Osteoblast (primary cell): ENCODE measurements around the gene ADAM19. TPM values are rescaled to one million over a fixed set of nuclear protein-coding genes. Genes with fewer than 3 reads are reported as not detected.
A peak's percentile ranks its signal among the peaks of the same experiment; 100 is the strongest.
"Not testable (repeated sequence)": the region's sequence is repeated elsewhere in the genome, so short reads cannot be mapped to it uniquely, and the experiment has no call there.

Experiments
- DNase-seq: peaks from one replicate; pipeline ENCODE4 v3.0.0; 2011; ENCODE audit warnings: low spot score, mixed read lengths; ENCODE audit not compliant: insufficient read length; ENCODE audit errors: missing footprints
- H2AFZ ChIP-seq: 2 replicates; pipeline ENCODE4 v1.6.0; 2011; ENCODE audit warnings: mild to moderate bottlenecking, low read length
- H3K27ac ChIP-seq: 2 replicates; pipeline ENCODE4 v1.5.1; 2011; ENCODE audit warnings: mild to moderate bottlenecking, low read depth, low read length, moderate library complexity
- H3K27me3 ChIP-seq: 2 replicates; pipeline ENCODE4 v1.6.0; 2012; ENCODE audit warnings: mild to moderate bottlenecking, control low read depth, inconsistent platforms, low read length, moderate library complexity; ENCODE audit not compliant: insufficient read depth
- H3K36me3 ChIP-seq: 2 replicates; pipeline ENCODE4 v1.5.1; 2011; ENCODE audit warnings: mild to moderate bottlenecking, low read length, control low read depth, moderate library complexity; ENCODE audit not compliant: insufficient read depth
- H3K4me1 ChIP-seq: 2 replicates; pipeline ENCODE4 v1.5.1; 2011; ENCODE audit warnings: mild to moderate bottlenecking, low read length, control low read depth, moderate library complexity; ENCODE audit not compliant: insufficient read depth
- H3K4me2 ChIP-seq: 2 replicates; pipeline ENCODE4 v1.6.0; 2011; ENCODE audit warnings: mild to moderate bottlenecking, low read length; ENCODE audit not compliant: insufficient read depth
- H3K4me3 ChIP-seq: fragments of 200-600 bp; sonication (generic); 3 replicates; pipeline ENCODE4 v1.5.1; 2012; ENCODE audit warnings: mild to moderate bottlenecking, low read length, inconsistent platforms; ENCODE audit not compliant: insufficient read depth
- H3K79me2 ChIP-seq: 2 replicates; pipeline ENCODE4 v1.6.0; 2012; ENCODE audit warnings: mild to moderate bottlenecking, low read length, control low read depth, inconsistent platforms; ENCODE audit not compliant: insufficient read depth
- H3K9me3 ChIP-seq: 2 replicates; pipeline ENCODE4 v1.5.1; 2011; ENCODE audit warnings: low read depth, low read length, control low read depth
- H4K20me1 ChIP-seq: 2 replicates; pipeline ENCODE4 v1.6.0; 2012; ENCODE audit warnings: mild to moderate bottlenecking, low read length, control low read depth; ENCODE audit not compliant: insufficient read depth
- total RNA-seq: library from RNA; depleted of rRNA; stranded (reverse); fragments of >200 nt; gene quantifications from 2 replicates; pipeline ENCODE4 v1.2.3, GENCODE V29; 2012
- TF ChIP-seq, protein P1 (sequence below): IDR thresholded peaks from 2 replicates; pipeline ENCODE4 v1.5.1; 2011; ENCODE audit warnings: mild to moderate bottlenecking, low read depth, low read length, moderate library complexity; ENCODE audit errors: extremely low read depth

The ADAM19 gene
- total RNA-seq, 1 donor = 14.5 TPM

GRCh38 chr5:157486221-157486681 is 89.3 kb downstream of the ADAM19 start:
- H3K27me3 ChIP-seq = no peaks in the 10 kb centered on the region
- H3K9me3 ChIP-seq = no peaks in the 10 kb centered on the region
- no peaks in the 10 kb centered on the region for H3K79me2 ChIP-seq
- no peak for DNase-seq
- no peak overlapping the region for H3K27ac ChIP-seq
- no peaks in the 10 kb centered on the region for H3K4me1 ChIP-seq
- no peak overlapping the region for H3K4me2 ChIP-seq
- H4K20me1 ChIP-seq = peaks cover 2% of the 10 kb centered on the region
- TF ChIP-seq, protein P1, sequence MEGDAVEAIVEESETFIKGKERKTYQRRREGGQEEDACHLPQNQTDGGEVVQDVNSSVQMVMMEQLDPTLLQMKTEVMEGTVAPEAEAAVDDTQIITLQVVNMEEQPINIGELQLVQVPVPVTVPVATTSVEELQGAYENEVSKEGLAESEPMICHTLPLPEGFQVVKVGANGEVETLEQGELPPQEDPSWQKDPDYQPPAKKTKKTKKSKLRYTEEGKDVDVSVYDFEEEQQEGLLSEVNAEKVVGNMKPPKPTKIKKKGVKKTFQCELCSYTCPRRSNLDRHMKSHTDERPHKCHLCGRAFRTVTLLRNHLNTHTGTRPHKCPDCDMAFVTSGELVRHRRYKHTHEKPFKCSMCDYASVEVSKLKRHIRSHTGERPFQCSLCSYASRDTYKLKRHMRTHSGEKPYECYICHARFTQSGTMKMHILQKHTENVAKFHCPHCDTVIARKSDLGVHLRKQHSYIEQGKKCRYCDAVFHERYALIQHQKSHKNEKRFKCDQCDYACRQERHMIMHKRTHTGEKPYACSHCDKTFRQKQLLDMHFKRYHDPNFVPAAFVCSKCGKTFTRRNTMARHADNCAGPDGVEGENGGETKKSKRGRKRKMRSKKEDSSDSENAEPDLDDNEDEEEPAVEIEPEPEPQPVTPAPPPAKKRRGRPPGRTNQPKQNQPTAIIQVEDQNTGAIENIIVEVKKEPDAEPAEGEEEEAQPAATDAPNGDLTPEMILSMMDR = no peak
- H3K36me3 ChIP-seq = peaks cover 29% of the 10 kb centered on the region
- no peak overlapping the region for H2AFZ ChIP-seq
- H3K4me3 ChIP-seq = no peak overlapping the region

DNA sequence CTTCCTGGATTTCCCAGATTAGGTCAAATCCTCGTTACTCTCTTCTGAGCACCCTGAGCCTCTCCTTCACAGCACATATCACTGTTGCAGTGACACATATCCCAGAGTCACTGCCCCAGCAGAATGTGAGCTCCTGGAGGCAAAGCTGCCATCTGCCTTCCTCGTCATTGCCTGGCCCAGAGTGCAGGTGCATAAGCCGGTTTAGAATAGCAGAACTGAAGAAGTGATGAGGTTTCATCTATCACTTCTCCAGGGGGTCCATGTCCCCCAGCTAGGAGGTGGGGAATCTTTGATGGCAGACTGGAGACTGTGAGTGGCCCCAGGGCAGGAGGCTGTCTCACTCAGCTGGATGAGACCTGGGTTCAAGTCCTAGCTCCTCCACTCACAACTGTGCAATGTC is 89.8 kb downstream of the ADAM19 start:
- Histone ChIP-seq H3K36me3 (peaks cover 30% of the 10 kb centered on the region), H3K27ac (no peak overlapping the region), H2AFZ (no peak overlapping the region), H3K4me3 (no peak overlapping the region), H3K27me3 (no peaks in the 10 kb centered on the region), H3K79me2 (no peaks in the 10 kb centered on the region), H3K4me1 (no peaks in the 10 kb centered on the region), H4K20me1 (peaks cover 2% of the 10 kb centered on the region), H3K4me2 (no peak overlapping the region), H3K9me3 (no peaks in the 10 kb centered on the region)
- no peak for DNase-seq
- TF ChIP-seq, protein P1 = no peak

GRCh38 chr5:157485340-157485739 is 90.2 kb downstream of the ADAM19 start:
- Histone ChIP-seq H3K4me1 (no peaks in the 10 kb centered on the region), H3K4me2 (no peak overlapping the region), H3K4me3 (no peak overlapping the region), H3K9me3 (no peaks in the 10 kb centered on the region), H2AFZ (no peak overlapping the region), H3K79me2 (no peaks in the 10 kb centered on the region), H3K36me3 (peaks cover 34% of the 10 kb centered on the region), H3K27me3 (no peaks in the 10 kb centered on the region), H3K27ac (no peak overlapping the region), H4K20me1 (peaks cover 2% of the 10 kb centered on the region)
- TF ChIP-seq, protein P1 = no peak
- DNase-seq = no peak

GRCh38 chr5:157484768-157485167 is 90.8 kb downstream of the ADAM19 start:
- DNase-seq = peak; percentile 69
- H3K27me3 ChIP-seq = no peaks in the 10 kb centered on the region
- H3K4me2 ChIP-seq = no peak overlapping the region
- H3K27ac ChIP-seq = no peak overlapping the region
- H3K4me3 ChIP-seq = no peak overlapping the region
- H3K79me2 ChIP-seq = no peaks in the 10 kb centered on the region
- no peaks in the 10 kb centered on the region for H3K4me1 ChIP-seq
- H4K20me1 ChIP-seq = peaks cover 2% of the 10 kb centered on the region
- TF ChIP-seq, protein P1 = no peak
- H2AFZ ChIP-seq = no peak overlapping the region
- H3K9me3 ChIP-seq = no peaks in the 10 kb centered on the region
- peaks cover 34% of the 10 kb centered on the region for H3K36me3 ChIP-seq

DNA sequence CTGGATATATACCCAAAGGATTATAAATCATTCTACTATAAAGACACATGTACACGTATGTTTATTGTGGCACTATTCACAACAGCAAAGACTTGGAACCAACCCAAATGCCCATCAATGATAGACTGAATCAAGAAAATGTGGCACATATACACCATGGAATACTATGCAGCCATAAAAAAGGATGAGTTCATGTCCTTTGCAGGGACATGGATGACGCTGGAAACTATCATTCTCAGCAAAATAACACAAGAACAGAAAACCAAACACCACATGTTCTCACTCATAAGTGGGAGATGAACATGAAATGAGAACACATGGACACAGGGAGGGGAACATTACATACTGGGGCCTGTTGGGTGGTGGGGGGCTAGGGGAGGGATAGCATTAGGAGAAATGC is 92.9 kb downstream of the ADAM19 start:
- not testable (repeated sequence) for H3K4me1 ChIP-seq, H4K20me1 ChIP-seq, H3K79me2 ChIP-seq, DNase-seq, H3K27ac ChIP-seq, H3K4me3 ChIP-seq, H3K4me2 ChIP-seq, H2AFZ ChIP-seq, H3K9me3 ChIP-seq, H3K27me3 ChIP-seq
- peaks cover 44% of the 10 kb centered on the region for H3K36me3 ChIP-seq
